Hematopoietic multipotent progenitor cell treated with erythropoietin and hydrocortisone succinate and interleukin-3 and kit ligand, for 17 days (in vitro differentiated cells): ENCODE results near the gene RNF38.
"Not testable (repeated sequence)": the region's sequence is repeated elsewhere in the genome, so short reads cannot be mapped to it uniquely, and the experiment has no call there.

Experiments used
- DNase-seq: peaks from one replicate; pipeline ENCODE4 v3.0.0-alpha.2; 2015; ENCODE audit warnings: low spot score

Gene RNF38

GRCh38 chr9:36399980-36400331, at the start of gene RNF38:
Gene RNF38, minus strand, starts transcription at chr9:36400269. Its CDS starts 161 bp downstream, at chr9:36400108.
- DNase-seq: no peak

- DNase-seq: not testable (repeated sequence)
Observed at GRCh38 chr9:36448555-36448954, 48.5 kb upstream of the RNF38 start.

- DNase-seq: no peak
Observed at GRCh38 chr9:36448017-36448416, 47.9 kb upstream of the RNF38 start.

DNA sequence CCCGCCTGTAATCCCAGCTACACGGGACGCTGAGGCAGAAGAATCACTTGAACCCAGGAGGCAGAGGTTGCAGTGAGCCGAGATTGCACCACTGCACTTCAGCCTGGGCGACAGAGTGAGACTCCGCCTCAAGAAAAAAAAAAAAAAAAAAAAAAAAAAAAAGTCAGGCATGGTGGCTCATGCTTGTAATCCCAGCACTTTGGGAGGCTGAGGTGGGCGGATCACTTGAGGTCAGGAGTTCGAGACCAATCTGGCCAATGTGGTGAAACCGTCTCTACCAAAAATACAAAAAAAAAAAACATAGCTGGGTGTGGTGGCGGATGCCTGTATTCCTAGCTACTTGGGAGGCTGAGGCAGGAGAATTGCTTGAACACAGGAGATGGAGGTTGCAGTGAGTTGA, 46.6 kb upstream of the RNF38 start:
- not testable (repeated sequence) for DNase-seq

GRCh38 chr9:36445800-36446361, 45.8 kb upstream of the RNF38 start:
- DNase-seq: no peak

- DNase-seq: no peak
Observed at GRCh38 chr9:36444203-36444602, 44.1 kb upstream of the RNF38 start.

DNA sequence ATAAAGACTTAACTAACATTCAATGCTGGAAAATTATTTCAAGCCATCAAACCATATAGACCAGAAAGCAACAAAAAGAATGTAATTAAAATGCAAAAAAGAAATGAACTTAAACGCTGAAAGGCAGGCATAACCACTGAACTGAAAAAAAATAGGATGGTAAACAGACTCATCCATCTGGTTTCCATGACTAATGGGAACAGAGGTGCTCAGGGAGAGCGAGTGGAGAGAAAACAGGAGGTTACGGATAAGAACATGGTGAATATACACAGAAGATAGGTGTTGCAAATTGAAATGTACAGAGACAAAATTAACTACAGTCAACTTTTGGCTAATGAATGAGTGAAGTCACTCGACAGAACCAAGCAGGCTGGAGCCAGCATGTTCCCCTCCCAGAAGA, 43.5 kb upstream of the RNF38 start:
- DNase-seq: no peak

DNA sequence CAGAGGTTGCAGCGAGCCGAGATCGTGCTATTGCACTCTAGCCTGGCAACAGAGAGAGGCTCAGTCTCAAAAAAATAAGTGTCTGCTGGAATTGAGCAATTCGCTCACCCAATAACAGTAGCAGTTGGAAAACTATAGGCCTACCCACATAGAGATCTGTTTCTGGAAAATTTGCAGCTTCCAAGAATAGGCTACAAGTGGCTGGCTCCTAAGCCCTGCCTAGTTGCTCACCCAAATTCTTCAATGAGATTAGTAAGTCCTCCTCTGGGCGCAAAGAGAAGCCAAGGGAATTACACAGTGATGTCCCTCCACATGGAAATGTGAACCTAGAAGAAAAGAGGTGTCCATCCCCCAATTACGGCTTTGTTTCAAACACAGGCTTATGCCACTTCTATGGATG, 42.6 kb upstream of the RNF38 start:
- no peak for DNase-seq

DNA sequence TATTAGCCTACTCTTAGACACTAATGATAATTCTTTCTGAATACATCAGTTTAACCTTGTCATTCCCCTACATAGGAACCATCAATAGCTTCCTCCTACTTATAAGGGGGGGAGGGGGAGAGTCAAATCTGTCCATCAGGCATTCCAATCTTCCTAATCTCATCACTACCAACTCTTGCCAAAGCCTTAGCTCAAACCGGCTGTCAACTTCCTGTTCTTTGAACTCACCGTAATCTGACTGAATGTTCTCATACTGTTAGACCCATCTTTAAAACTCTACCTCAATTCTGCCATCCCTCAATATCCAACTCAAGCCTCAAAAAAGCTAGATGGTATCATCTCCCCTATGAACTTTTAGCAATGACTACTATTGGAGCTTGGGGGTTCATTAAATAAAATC, 41.9 kb upstream of the RNF38 start:
- DNase-seq: no peak

- no peak for DNase-seq
Observed at GRCh38 chr9:36438536-36439236, 38.6 kb upstream of the RNF38 start.

- DNase-seq: no peak
Observed at GRCh38 chr9:36437790-36438189, 37.7 kb upstream of the RNF38 start.

- no peak for DNase-seq
Observed at GRCh38 chr9:36436909-36437308, 36.8 kb upstream of the RNF38 start.

DNA sequence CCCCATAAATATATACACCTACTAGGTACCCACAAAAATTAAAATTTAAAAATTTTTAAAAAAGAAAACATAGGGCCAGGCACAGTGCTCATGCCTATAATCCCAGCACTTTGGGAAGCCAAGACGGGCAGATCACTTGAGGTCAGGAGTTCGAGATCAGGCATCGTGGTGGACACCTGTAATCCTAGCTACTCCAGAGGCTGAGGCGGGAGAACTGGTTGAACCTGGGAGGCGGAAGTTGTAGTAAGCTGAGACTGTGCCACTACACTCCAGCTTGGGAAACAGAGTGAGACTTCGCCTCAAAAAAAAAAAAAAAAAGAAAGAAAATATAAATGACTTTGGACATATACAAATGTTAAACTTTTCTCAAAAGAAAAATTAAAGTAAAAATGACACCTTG, 33.3 kb upstream of the RNF38 start:
- no peak for DNase-seq

GRCh38 chr9:36431078-36431477, 31.0 kb upstream of the RNF38 start:
- DNase-seq: no peak

GRCh38 chr9:36426945-36427344, 26.9 kb upstream of the RNF38 start:
- no peak for DNase-seq

- no peak for DNase-seq
Observed at GRCh38 chr9:36426348-36426747, 26.3 kb upstream of the RNF38 start.

- DNase-seq: no peak
Observed at GRCh38 chr9:36424289-36425055, 24.4 kb upstream of the RNF38 start.

GRCh38 chr9:36423206-36423605, 23.1 kb upstream of the RNF38 start:
- no peak for DNase-seq

GRCh38 chr9:36416890-36417289, 16.8 kb upstream of the RNF38 start:
- DNase-seq: no peak

- no peak for DNase-seq
Observed at GRCh38 chr9:36415822-36416525, 15.9 kb upstream of the RNF38 start.

DNA sequence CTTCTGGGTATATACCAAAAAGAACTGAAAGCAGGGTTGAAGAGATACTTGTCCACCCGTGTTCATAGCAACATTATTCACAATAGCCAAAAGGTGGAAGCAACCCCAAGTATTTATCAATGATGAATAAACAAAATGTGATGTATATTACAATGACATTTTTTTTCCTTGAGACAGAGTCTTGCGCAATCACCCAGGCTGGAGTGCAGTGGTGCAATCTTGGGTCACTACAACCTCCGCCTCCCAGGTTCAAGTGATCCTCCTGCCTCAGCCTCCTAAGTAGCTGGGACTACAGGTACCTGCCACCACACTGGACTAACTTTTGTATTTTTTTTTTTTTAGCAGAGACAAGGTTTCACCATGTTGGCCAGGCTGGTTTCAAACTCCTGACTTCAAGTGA, 11.3 kb upstream of the RNF38 start:
- not testable (repeated sequence) for DNase-seq

DNA sequence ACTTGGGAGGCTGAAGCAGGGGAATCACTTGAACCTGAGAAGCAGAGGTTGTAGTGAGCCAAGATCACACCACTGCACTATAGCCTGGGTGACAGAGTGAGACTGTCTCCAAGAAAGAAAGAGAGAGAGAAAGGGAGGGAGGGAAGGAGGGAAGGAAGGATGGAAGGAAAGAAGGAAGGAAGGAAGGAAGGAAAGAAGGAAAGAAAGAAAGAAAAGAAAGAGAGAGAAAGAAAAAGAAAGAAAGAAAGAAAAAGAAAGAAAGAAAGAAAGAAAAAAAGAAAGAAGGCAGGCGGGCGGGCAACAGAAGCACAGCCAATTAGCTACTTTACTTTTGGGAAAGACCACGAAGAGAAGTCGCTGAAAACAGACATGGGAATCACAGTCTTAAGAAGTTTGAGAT, 9.0 kb upstream of the RNF38 start:
- not testable (repeated sequence) for DNase-seq
